ENCODE results near the gene MAGT1. TPM values are rescaled to one million over a fixed set of nuclear protein-coding genes. Genes with fewer than 3 reads are reported as not detected.

Gene MAGT1
- total and polyA plus RNA-seq, 2 of the 4 experiments (the other 2 are of a cell fraction) = 27.3 to 74.7 TPM

GRCh38 chrX:77900688-77901087 is 5.5 kb upstream of the MAGT1 start (continued):
- TF ChIP-seq CTCF (conservative IDR thresholded peaks at IDR 0.05; ENCODE audit: low read depth, low read length) = no peak
- TF ChIP-seq POLR2A (IDR thresholded peaks at IDR 0.05; ENCODE audit: low read depth, low read length) = no peak

Measured in IMR-90 (cell line).